OCI-LY1 (cell line): ENCODE data around the gene NTRK3.

Experiments used
- H2AFZ ChIP-seq: fragments of 200-600 bp; sonication (generic), shearing (Covaris generic); 2 replicates; pipeline ENCODE4 v1.6.0; 2014; ENCODE audit warnings: antibody characterized with exemption, mild to moderate bottlenecking, low read length
- H3F3A ChIP-seq: fragments of 200-600 bp; sonication (generic), shearing (Covaris generic); 2 replicates; pipeline ENCODE4 v1.6.0; 2014; ENCODE audit warnings: mild to moderate bottlenecking, antibody characterized with exemption, low read length, moderate library complexity; ENCODE audit not compliant: insufficient read depth
- H3K27ac ChIP-seq: fragments of 200-600 bp; sonication (generic); 2 replicates; pipeline ENCODE4 v1.5.1; 2014; ENCODE audit warnings: low read length, mixed run types, mild to moderate bottlenecking, low read depth; ENCODE audit not compliant: poor library complexity, severe bottlenecking
- H3K27me3 ChIP-seq: fragments of 200-600 bp; sonication (generic); 2 replicates; pipeline ENCODE4 v1.6.0; 2014; ENCODE audit warnings: antibody characterized with exemption, mild to moderate bottlenecking, low read length, moderate library complexity; ENCODE audit not compliant: insufficient read depth
- H3K36me3 ChIP-seq: fragments of 200-600 bp; sonication (generic); 2 replicates; pipeline ENCODE4 v1.6.1; 2014; ENCODE audit warnings: mild to moderate bottlenecking, antibody characterized with exemption, low read length, moderate library complexity, mixed read lengths; ENCODE audit not compliant: insufficient read depth
- H3K4me1 ChIP-seq: fragments of 200-600 bp; sonication (generic); 2 replicates; pipeline ENCODE4 v1.5.1; 2014; ENCODE audit warnings: mild to moderate bottlenecking, low read length, moderate library complexity; ENCODE audit not compliant: insufficient read depth, severe bottlenecking
- H3K4me2 ChIP-seq: fragments of 200-600 bp; sonication (generic), shearing (Covaris generic); 2 replicates; pipeline ENCODE4 v1.6.1; 2014; ENCODE audit warnings: low read length
- H3K4me3 ChIP-seq: fragments of 200-600 bp; sonication (generic); 2 replicates; pipeline ENCODE4 v1.5.1; 2014; ENCODE audit warnings: low read length, low read depth, mild to moderate bottlenecking, mixed read lengths; ENCODE audit not compliant: poor library complexity, severe bottlenecking
- H3K79me2 ChIP-seq: fragments of 200-600 bp; shearing (Covaris generic); 2 replicates; pipeline ENCODE4 v1.6.1; 2016; ENCODE audit warnings: mixed run types, low read length, mixed read lengths; ENCODE audit not compliant: insufficient read depth
- H3K9ac ChIP-seq: fragments of 200-600 bp; sonication (generic), shearing (Covaris generic); 2 replicates; pipeline ENCODE4 v1.6.1; 2014; ENCODE audit warnings: mild to moderate bottlenecking, low read length, mixed read lengths
- H3K9me2 ChIP-seq: fragments of 200-600 bp; sonication (generic), shearing (Covaris generic); 2 replicates; pipeline ENCODE4 v1.6.1; 2014; ENCODE audit warnings: low read depth, mild to moderate bottlenecking, low read length, mixed read lengths
- H3K9me3 ChIP-seq: fragments of 200-600 bp; shearing (Covaris generic); 2 replicates; pipeline ENCODE4 v1.6.1; 2014; ENCODE audit warnings: low read length, mixed read lengths
- H4K20me1 ChIP-seq: fragments of 200-600 bp; sonication (generic), shearing (Covaris generic); 2 replicates; pipeline ENCODE4 v1.6.0; 2016; ENCODE audit warnings: mild to moderate bottlenecking, low read length; ENCODE audit not compliant: insufficient read depth
- EZH2 ChIP-seq: fragments of 200-600 bp; sonication (generic), shearing (Covaris generic); IDR thresholded peaks from 2 replicates; pipeline ENCODE4 v1.8.0; 2017; ENCODE audit warnings: borderline replicate concordance, mixed run types, mild to moderate bottlenecking, antibody characterized with exemption, low read length, moderate library complexity, mixed read lengths
- TF ChIP-seq, protein P1 (sequence below): fragments of 200-600 bp; sonication (generic), shearing (Covaris generic); IDR thresholded peaks from 2 replicates; pipeline ENCODE4 v1.5.1; 2017; ENCODE audit warnings: mild to moderate bottlenecking, antibody characterized with exemption, low read length, moderate library complexity, mixed read lengths

The NTRK3 gene

GRCh38 chr15:88089024-88089620 lies 167.4 kb downstream of the NTRK3 start:
- Histone ChIP-seq H3K4me1 (no peaks in the 10 kb centered on the region), H3F3A (no peaks in the 10 kb centered on the region), H3K36me3 (no peaks in the 10 kb centered on the region), H3K9me3 (no peaks in the 10 kb centered on the region), H3K79me2 (no peaks in the 10 kb centered on the region), H2AFZ (no peak overlapping the region), H3K4me2 (no peak overlapping the region), H3K9ac (no peak overlapping the region), H3K4me3 (no peak overlapping the region), H4K20me1 (no peaks in the 10 kb centered on the region), H3K9me2 (no peaks in the 10 kb centered on the region), H3K27ac (no peak overlapping the region), H3K27me3 (no peaks in the 10 kb centered on the region; the same call in 1 of the 2 replicates)
- TF ChIP-seq, protein P1, sequence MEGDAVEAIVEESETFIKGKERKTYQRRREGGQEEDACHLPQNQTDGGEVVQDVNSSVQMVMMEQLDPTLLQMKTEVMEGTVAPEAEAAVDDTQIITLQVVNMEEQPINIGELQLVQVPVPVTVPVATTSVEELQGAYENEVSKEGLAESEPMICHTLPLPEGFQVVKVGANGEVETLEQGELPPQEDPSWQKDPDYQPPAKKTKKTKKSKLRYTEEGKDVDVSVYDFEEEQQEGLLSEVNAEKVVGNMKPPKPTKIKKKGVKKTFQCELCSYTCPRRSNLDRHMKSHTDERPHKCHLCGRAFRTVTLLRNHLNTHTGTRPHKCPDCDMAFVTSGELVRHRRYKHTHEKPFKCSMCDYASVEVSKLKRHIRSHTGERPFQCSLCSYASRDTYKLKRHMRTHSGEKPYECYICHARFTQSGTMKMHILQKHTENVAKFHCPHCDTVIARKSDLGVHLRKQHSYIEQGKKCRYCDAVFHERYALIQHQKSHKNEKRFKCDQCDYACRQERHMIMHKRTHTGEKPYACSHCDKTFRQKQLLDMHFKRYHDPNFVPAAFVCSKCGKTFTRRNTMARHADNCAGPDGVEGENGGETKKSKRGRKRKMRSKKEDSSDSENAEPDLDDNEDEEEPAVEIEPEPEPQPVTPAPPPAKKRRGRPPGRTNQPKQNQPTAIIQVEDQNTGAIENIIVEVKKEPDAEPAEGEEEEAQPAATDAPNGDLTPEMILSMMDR = no peak
- TF ChIP-seq EZH2 = no peak

DNA sequence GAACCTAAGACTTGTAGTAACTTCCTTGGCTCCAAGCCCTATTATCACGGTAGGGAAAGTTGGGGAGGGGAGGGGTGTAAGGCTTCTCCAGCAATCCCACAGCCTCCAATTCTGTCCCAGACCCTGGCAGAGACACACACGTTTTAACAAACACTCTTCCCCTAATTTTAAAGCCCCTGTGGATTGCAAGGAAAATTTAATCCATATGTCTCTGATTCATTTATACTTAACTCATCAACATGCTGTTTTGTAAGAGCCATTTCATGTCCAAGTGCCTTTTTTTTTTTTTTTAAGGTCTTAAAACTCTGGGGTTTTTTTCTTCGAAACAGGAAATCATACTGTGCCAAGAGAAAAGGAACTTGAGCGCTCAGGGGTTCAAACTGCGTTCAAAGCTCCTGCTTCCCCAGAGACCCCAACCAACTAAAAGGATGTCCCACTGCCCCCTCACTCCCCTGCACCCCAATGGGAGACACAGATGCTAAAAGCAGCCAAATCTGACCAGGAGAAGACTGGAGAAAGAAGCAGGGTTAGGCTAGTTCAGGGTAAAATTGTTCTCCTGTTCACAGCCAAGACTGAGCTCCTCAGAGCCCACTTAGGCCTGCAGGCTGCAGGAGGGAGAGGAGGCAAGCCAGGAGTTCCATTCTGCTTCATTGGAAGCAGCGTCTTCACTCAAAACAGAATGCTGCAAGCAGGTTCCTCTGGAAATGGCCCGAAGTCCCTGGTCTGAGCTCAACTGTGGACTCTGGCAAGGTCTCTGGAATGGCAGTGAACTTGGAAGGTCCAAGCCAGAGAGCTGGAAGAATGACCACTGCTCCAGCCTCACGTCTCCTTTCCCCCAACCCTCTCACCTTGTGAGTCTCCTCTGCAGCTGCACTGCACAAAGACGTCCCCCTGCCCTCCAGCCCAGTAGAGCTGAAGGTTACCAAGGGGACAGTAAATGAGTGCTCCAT lies 172.5 kb downstream of the NTRK3 start:
- Histone ChIP-seq H3K4me3 (no peak overlapping the region), H3K36me3 (no peaks in the 10 kb centered on the region), H3K9ac (no peak overlapping the region), H3F3A (no peaks in the 10 kb centered on the region), H3K27ac (no peak overlapping the region), H2AFZ (no peak overlapping the region), H3K4me1 (no peaks in the 10 kb centered on the region), H3K27me3 (no peaks in the 10 kb centered on the region; the same call in 1 of the 2 replicates), H3K9me2 (no peaks in the 10 kb centered on the region), H3K79me2 (no peaks in the 10 kb centered on the region), H4K20me1 (no peaks in the 10 kb centered on the region), H3K9me3 (no peaks in the 10 kb centered on the region), H3K4me2 (no peak overlapping the region)
- no peak for TF ChIP-seq EZH2

GRCh38 chr15:88080616-88081015 lies 175.9 kb downstream of the NTRK3 start:
- H2AFZ ChIP-seq = no peak overlapping the region
- no peak overlapping the region for H3K4me3 ChIP-seq
- no peaks in the 10 kb centered on the region for H3K36me3 ChIP-seq
- H3K9ac ChIP-seq = no peak overlapping the region
- no peak overlapping the region for H3K27ac ChIP-seq
- no peak overlapping the region for H3K4me2 ChIP-seq
- H3K27me3 ChIP-seq = no peaks in the 10 kb centered on the region
- no peaks in the 10 kb centered on the region for H3K9me2 ChIP-seq
- no peaks in the 10 kb centered on the region for H4K20me1 ChIP-seq
- no peaks in the 10 kb centered on the region for H3F3A ChIP-seq
- no peak for TF ChIP-seq EZH2
- TF ChIP-seq, protein P1 = no peak
- no peaks in the 10 kb centered on the region for H3K79me2 ChIP-seq
- no peaks in the 10 kb centered on the region for H3K4me1 ChIP-seq
- H3K9me3 ChIP-seq = no peaks in the 10 kb centered on the region
